Gastroesophageal sphincter (tissue), 3 donors: ENCODE data around the gene ZNF691.

Source experiments
- CTCF ChIP-seq, 4 experiments: fragments of 200-600 bp in 2 of 4; fragments of 450-650 bp in 2 of 4; sonication (generic) in 1 of 4; IDR thresholded peaks; one replicate each; pipeline ENCODE4 v1.5.1; 2017 to 2019; ENCODE audit warnings: antibody characterized with exemption in 4 of 4, mild to moderate bottlenecking in 2 of 4, moderate library complexity in 2 of 4
- EP300 ChIP-seq: sonication (generic); formaldehyde crosslinking; IDR thresholded peaks from one replicate; pipeline ENCODE4 v1.6.1; 2017; ENCODE audit warnings: antibody characterized with exemption, mild to moderate bottlenecking

GRCh38 chr1:42830631-42831030, 15.8 kb upstream of the ZNF691 start:
- TF ChIP-seq CTCF (IDR thresholded peaks at IDR 0.05), result no peak
- no peak for TF ChIP-seq EP300
